ENCODE data around the gene DAAM2.
A peak's percentile ranks its signal among the peaks of the same experiment; 100 is the strongest.

Gene DAAM2

DNA sequence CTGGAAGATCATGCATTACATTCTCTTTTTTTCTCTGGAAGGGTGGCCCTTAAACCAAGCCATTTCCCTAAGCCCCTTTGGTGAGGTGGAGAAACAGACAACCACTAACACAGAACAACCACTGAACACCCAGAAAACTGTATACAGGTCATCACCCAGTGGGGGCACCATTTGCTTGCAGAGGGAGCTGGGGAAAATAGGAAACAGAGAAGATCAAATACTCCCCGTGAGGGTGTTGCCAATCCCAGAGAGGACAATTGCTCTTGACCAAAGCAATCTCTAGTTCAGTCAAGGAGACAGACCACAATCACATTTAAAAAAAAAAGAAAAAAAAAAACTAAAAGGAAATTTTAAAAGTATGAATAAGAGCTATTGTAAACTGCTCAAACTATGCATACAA is 865 bp upstream of the DAAM2 start:
- H3K4me1 ChIP-seq (ENCODE audit: insufficient read depth, low read length), result peaks cover 27% of the 10 kb centered on the region
- no peaks in the 10 kb centered on the region for H3K27me3 ChIP-seq (ENCODE audit: control insufficient read depth in 1 of 2, insufficient read depth in 2 of 2, low read length in 2 of 2)
- no peaks in the 10 kb centered on the region for H3K36me3 ChIP-seq (ENCODE audit: insufficient read depth, low read length)
- no peak overlapping the region for H3K9ac ChIP-seq (ENCODE audit: low read length)
- H3K27ac ChIP-seq (ENCODE audit: low read depth, low read length), result peak overlapping the region; percentile 8
- H3K9me3 ChIP-seq (ENCODE audit: low read length), result no peaks in the 10 kb centered on the region
- H3K4me3 ChIP-seq (ENCODE audit: low read depth in 1 of 2, low read length in 2 of 2), result no peak overlapping the region

GRCh38 chr6:39792540-39793450 is 619 bp downstream of the DAAM2 start:
- no peaks in the 10 kb centered on the region for H3K27me3 ChIP-seq (ENCODE audit: control insufficient read depth in 1 of 2, insufficient read depth in 2 of 2, low read length in 2 of 2)
- no peaks in the 10 kb centered on the region for H3K9me3 ChIP-seq (ENCODE audit: low read length)
- peak overlapping the region; percentile 57 to 91 for H3K4me3 ChIP-seq (ENCODE audit: low read depth in 1 of 2, low read length in 2 of 2)
- peak overlapping the region; percentile 77 for H3K9ac ChIP-seq (ENCODE audit: low read length)
- H3K36me3 ChIP-seq (ENCODE audit: insufficient read depth, low read length), result no peaks in the 10 kb centered on the region
- H3K27ac ChIP-seq (ENCODE audit: low read depth, low read length), result peak overlapping the region; percentile 73
- H3K4me1 ChIP-seq (ENCODE audit: insufficient read depth, low read length), result peaks cover 32% of the 10 kb centered on the region

DNA sequence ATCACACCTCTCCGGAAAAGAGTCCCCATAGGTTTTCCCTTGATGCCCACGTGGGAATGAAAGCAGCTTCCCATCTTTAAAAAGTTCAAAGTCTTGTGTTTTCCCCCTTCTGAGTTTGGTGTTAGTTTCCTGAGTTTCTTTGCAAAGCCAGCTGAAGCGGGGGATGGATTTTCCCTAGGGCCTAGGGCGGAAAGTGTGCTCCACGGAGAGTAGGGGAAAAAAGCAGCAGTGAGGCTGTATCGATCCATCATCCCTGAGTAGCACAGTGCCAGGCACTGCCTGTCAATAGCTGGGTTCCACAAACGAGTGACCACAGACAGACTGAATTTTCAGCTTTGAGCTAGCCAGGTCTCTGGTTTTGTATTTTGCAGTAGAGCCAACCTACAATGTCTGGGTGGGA is 1.3 kb downstream of the DAAM2 start:
- H3K27me3 ChIP-seq (ENCODE audit: control insufficient read depth in 1 of 2, insufficient read depth in 2 of 2, low read length in 2 of 2), result no peaks in the 10 kb centered on the region
- H3K9me3 ChIP-seq (ENCODE audit: low read length), result no peaks in the 10 kb centered on the region
- H3K36me3 ChIP-seq (ENCODE audit: insufficient read depth, low read length), result no peaks in the 10 kb centered on the region
- peak overlapping the region; percentile 73 for H3K27ac ChIP-seq (ENCODE audit: low read depth, low read length)
- H3K4me3 ChIP-seq (ENCODE audit: low read depth in 1 of 2, low read length in 2 of 2), result peak overlapping the region; percentile 57 to 91
- H3K4me1 ChIP-seq (ENCODE audit: insufficient read depth, low read length), result peaks cover 32% of the 10 kb centered on the region
- no peak overlapping the region for H3K9ac ChIP-seq (ENCODE audit: low read length)

GRCh38 chr6:39794231-39794630 is 2.1 kb downstream of the DAAM2 start:
- H3K4me1 ChIP-seq (ENCODE audit: insufficient read depth, low read length), result peaks cover 32% of the 10 kb centered on the region
- no peak overlapping the region for H3K27ac ChIP-seq (ENCODE audit: low read depth, low read length)
- no peaks in the 10 kb centered on the region for H3K36me3 ChIP-seq (ENCODE audit: insufficient read depth, low read length)
- H3K9ac ChIP-seq (ENCODE audit: low read length), result no peak overlapping the region
- no peaks in the 10 kb centered on the region for H3K27me3 ChIP-seq (ENCODE audit: control insufficient read depth in 1 of 2, insufficient read depth in 2 of 2, low read length in 2 of 2)
- peak overlapping the region in 1 of 2 donors; percentile 91 for H3K4me3 ChIP-seq (ENCODE audit: low read depth in 1 of 2, low read length in 2 of 2)
- H3K9me3 ChIP-seq (ENCODE audit: low read length), result no peaks in the 10 kb centered on the region

DNA sequence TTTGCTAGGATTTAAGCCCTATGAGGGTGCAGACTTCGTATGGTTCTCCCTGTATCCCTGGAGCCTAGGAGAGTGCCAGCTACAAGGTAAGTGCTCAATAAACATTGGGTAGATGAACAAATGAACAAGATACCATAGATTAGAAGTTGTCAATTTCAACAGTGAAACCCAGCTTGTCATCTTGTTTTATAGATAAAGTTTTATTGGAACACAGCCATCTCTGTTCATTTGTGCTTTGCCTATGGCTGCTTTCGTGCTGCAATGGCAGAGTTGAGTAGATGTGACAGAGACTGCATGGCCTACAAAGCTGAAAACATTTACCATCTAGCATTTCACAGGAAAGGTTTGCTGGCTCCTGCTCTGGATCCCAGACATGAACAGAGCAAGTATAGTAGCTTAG is 5.6 kb downstream of the DAAM2 start:
- H3K9me3 ChIP-seq (ENCODE audit: low read length), result no peaks in the 10 kb centered on the region
- H3K27ac ChIP-seq (ENCODE audit: low read depth, low read length), result no peak overlapping the region
- H3K4me1 ChIP-seq (ENCODE audit: insufficient read depth, low read length), result peaks cover 23% of the 10 kb centered on the region
- H3K4me3 ChIP-seq (ENCODE audit: low read depth in 1 of 2, low read length in 2 of 2), result no peak overlapping the region
- H3K27me3 ChIP-seq (ENCODE audit: control insufficient read depth in 1 of 2, insufficient read depth in 2 of 2, low read length in 2 of 2), result no peaks in the 10 kb centered on the region
- H3K36me3 ChIP-seq (ENCODE audit: insufficient read depth, low read length), result no peaks in the 10 kb centered on the region
- no peak overlapping the region for H3K9ac ChIP-seq (ENCODE audit: low read length)

DNA sequence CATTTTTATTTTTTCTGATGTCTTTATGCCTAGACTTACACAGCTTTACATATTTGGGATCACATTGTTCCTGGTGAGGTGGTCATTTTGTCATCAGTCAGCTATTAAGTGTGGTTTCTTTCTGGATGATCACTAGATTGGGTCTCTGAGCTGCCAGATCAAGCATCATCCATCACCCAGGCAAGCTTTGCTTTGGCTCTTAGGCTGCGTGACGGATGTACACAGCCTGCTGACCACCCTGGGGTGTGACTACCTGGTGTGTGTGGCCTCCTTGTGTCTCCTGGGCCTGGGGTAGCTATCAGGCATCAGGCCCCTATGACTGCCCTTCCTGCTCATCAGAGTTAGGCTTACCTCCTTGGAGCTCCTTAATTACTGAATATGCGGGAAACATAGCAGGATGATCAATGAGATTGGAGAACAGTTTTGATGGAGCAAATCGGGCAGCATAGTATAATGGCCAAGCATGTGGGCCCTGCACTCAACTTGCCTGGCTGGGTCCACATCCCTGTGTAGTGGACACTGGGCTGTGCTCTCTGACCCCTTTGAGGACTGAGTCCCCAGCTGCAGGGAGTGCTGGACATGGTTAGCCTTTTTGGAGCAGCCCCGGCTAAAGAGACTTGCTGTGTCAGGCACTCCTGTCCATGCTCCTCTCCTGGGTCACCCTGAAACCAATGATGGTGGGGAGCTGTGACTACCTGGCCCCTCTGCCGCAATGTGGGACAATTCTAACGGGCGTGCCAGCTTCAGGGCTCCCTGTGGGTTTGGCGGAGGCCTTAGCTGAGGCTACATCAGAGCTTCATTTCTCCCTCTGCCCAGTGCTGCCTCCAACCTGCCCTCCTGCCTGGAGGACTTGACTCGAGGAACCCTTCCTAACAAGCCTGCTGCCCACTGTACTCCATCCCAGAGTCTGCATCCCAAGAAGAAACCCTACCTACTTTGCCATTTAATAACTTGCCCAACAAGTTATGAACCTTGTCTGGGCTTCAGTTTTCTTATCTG is 8.2 kb downstream of the DAAM2 start:
- H3K9ac ChIP-seq (ENCODE audit: low read length), result no peak overlapping the region

DNA sequence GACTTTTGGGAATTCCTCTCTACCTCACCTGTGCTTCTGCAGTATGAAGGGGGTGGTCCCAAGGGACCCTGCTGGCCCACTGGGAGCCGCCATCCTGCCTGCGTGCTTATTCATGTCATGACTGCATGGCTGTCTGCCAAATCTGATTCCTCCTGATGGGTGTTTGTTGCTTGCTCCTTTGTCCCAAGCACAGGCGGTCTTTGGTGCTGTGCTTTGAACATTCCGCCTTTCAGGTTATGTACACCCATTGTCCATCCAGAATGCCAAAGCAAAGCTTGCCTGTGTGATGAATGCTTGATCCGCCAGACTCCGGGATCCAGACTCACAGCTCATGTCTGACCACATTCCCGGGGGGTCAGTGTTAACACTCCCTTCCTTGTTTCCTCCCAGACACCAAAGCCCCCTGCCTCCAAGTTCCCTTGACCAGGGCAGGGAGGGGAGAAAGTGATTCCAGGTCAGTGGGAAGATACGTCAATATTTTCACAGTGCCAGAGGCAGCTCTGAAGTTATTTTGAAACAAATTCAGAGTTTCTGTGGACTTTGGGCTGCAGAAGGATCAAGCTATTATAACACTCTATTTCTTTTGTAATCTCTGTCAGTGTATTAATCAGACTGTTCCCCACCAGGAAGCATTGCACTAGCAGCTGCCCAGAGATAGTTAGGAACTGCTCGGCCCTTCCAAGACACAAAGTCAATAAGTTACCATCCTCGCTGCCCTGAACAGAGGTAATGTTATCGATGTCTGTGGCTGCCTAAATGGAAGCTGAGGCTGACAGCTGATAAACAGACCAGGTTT is 9.5 kb downstream of the DAAM2 start:
- Histone ChIP-seq H3K9ac (ENCODE audit: low read length) (no peak overlapping the region), H3K27me3 (ENCODE audit: control insufficient read depth in 1 of 2, insufficient read depth in 2 of 2, low read length in 2 of 2) (no peaks in the 10 kb centered on the region), H3K4me1 (ENCODE audit: insufficient read depth, low read length) (peaks cover 22% of the 10 kb centered on the region), H3K4me3 (ENCODE audit: low read depth in 1 of 2, low read length in 2 of 2) (no peak overlapping the region), H3K27ac (ENCODE audit: low read depth, low read length) (no peak overlapping the region), H3K9me3 (ENCODE audit: low read length) (no peaks in the 10 kb centered on the region), H3K36me3 (ENCODE audit: insufficient read depth, low read length) (no peaks in the 10 kb centered on the region)

More for the DNA sequence above, 8.2 kb downstream of the DAAM2 start:
- Histone ChIP-seq H3K36me3 (ENCODE audit: insufficient read depth, low read length) (no peaks in the 10 kb centered on the region), H3K4me1 (ENCODE audit: insufficient read depth, low read length) (peaks cover 20% of the 10 kb centered on the region), H3K4me3 (ENCODE audit: low read depth in 1 of 2, low read length in 2 of 2) (no peak overlapping the region), H3K27me3 (ENCODE audit: control insufficient read depth in 1 of 2, insufficient read depth in 2 of 2, low read length in 2 of 2) (no peaks in the 10 kb centered on the region), H3K27ac (ENCODE audit: low read depth, low read length) (no peak overlapping the region), H3K9me3 (ENCODE audit: low read length) (no peaks in the 10 kb centered on the region)

- Histone ChIP-seq H3K9ac (ENCODE audit: low read length) (no peak overlapping the region), H3K36me3 (ENCODE audit: insufficient read depth, low read length) (no peaks in the 10 kb centered on the region), H3K27me3 (ENCODE audit: control insufficient read depth in 1 of 2, insufficient read depth in 2 of 2, low read length in 2 of 2) (no peaks in the 10 kb centered on the region), H3K4me1 (ENCODE audit: insufficient read depth, low read length) (peaks cover 22% of the 10 kb centered on the region), H3K27ac (ENCODE audit: low read depth, low read length) (no peak overlapping the region), H3K9me3 (ENCODE audit: low read length) (no peaks in the 10 kb centered on the region), H3K4me3 (ENCODE audit: low read depth in 1 of 2, low read length in 2 of 2) (no peak overlapping the region)
Observed at GRCh38 chr6:39803872-39804271, 11.7 kb downstream of the DAAM2 start.

DNA sequence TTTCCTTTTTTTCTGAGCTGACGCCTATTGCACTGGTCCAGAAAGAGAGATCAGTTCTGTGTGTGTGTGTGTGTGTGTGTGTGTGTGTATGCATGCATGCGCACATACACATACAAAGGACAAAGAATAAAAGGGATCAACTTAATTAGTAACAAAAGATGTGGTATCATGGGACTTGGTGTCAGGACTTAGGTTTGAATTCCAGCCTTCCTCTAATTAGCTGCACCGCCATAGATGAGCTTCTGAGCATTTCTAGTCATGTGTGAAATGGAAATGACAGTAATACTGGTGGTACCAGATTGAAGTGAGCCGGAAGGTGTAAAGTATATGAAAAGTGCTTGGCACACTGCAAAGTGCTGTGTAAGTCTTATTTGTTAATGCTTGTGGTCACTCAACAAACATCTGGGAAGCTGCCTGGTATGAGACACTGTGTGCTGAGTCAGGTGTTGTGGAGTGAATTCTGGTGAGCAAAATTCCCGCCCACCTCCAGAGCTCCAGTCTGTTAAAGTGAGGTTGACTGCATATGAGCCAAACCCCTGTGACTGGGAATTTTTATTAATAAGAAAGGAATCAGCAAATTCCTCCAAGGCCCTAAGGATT is 12.4 kb downstream of the DAAM2 start:
- no peak overlapping the region for H3K9ac ChIP-seq (ENCODE audit: low read length)
- H3K36me3 ChIP-seq (ENCODE audit: insufficient read depth, low read length), result no peaks in the 10 kb centered on the region
- H3K27ac ChIP-seq (ENCODE audit: low read depth, low read length), result no peak overlapping the region
- peaks cover 26% of the 10 kb centered on the region for H3K4me1 ChIP-seq (ENCODE audit: insufficient read depth, low read length)
- no peaks in the 10 kb centered on the region for H3K27me3 ChIP-seq (ENCODE audit: control insufficient read depth in 1 of 2, insufficient read depth in 2 of 2, low read length in 2 of 2)
- no peak overlapping the region for H3K4me3 ChIP-seq (ENCODE audit: low read depth in 1 of 2, low read length in 2 of 2)
- no peaks in the 10 kb centered on the region for H3K9me3 ChIP-seq (ENCODE audit: low read length)

GRCh38 chr6:39806278-39806677 is 14.1 kb downstream of the DAAM2 start:
- no peak overlapping the region for H3K27ac ChIP-seq (ENCODE audit: low read depth, low read length)
- H3K36me3 ChIP-seq (ENCODE audit: insufficient read depth, low read length), result no peaks in the 10 kb centered on the region
- H3K9ac ChIP-seq (ENCODE audit: low read length), result no peak overlapping the region
- peaks cover 36% of the 10 kb centered on the region for H3K4me1 ChIP-seq (ENCODE audit: insufficient read depth, low read length)
- no peaks in the 10 kb centered on the region for H3K27me3 ChIP-seq (ENCODE audit: control insufficient read depth in 1 of 2, insufficient read depth in 2 of 2, low read length in 2 of 2)
- H3K9me3 ChIP-seq (ENCODE audit: low read length), result no peaks in the 10 kb centered on the region
- no peak overlapping the region for H3K4me3 ChIP-seq (ENCODE audit: low read depth in 1 of 2, low read length in 2 of 2)

Measured in muscle layer of colon (tissue), 2 donors.